Mammary epithelial cell (primary cell): ENCODE results near the gene UFC1.

Experiments
- EZH2 ChIP-seq: IDR thresholded peaks from 2 replicates; pipeline ENCODE4 v1.6.1; 2012; ENCODE audit warnings: low read length, inconsistent platforms, borderline replicate concordance
- TF ChIP-seq, protein P1 (sequence below), 2 donors: IDR thresholded peaks in 1 of 2; conservative IDR thresholded peaks in 1 of 2; 2 replicates each; pipeline ENCODE4 v1.5.1; 2011 to 2012; ENCODE audit warnings: inconsistent platforms in 2 of 2, low read length in 2 of 2, mild to moderate bottlenecking in 2 of 2, control low read depth in 1 of 2, low read depth in 1 of 2; ENCODE audit not compliant: insufficient read depth in 1 of 2; ENCODE audit errors: extremely low read depth in 1 of 2

DNA sequence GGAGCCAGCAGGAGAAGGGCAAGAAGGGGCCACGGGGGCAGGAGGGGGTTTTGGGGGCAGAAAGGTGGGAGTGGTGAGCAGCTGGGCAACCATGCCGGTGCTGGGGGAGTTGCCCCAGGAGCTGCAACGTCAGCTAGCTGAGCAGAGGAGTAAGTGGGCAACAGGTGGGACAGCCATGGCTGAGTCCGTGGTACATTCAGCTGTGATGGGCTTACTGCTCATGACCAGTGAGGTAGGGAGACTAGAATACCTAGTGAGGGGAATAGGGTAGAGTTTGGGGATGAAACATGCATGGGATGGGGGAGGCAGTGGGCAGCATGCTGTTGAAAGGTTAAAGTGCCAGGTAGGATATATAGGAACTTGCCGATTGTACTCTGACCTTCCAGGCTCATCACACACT is 7.9 kb downstream of the UFC1 start:
- TF ChIP-seq, protein P1, sequence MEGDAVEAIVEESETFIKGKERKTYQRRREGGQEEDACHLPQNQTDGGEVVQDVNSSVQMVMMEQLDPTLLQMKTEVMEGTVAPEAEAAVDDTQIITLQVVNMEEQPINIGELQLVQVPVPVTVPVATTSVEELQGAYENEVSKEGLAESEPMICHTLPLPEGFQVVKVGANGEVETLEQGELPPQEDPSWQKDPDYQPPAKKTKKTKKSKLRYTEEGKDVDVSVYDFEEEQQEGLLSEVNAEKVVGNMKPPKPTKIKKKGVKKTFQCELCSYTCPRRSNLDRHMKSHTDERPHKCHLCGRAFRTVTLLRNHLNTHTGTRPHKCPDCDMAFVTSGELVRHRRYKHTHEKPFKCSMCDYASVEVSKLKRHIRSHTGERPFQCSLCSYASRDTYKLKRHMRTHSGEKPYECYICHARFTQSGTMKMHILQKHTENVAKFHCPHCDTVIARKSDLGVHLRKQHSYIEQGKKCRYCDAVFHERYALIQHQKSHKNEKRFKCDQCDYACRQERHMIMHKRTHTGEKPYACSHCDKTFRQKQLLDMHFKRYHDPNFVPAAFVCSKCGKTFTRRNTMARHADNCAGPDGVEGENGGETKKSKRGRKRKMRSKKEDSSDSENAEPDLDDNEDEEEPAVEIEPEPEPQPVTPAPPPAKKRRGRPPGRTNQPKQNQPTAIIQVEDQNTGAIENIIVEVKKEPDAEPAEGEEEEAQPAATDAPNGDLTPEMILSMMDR (conservative IDR thresholded peaks at IDR 0.05 in 1 of 2, IDR thresholded peaks at IDR 0.05 in 1 of 2; ENCODE audit: extremely low read depth in 1 of 2, insufficient read depth in 1 of 2, low read depth in 1 of 2, low read length in 2 of 2), result no peak
- no peak for TF ChIP-seq EZH2
